H7 (cell line): Measurements from ENCODE around the gene NAA80. TPM values are rescaled to one million over a fixed set of nuclear protein-coding genes. Genes with fewer than 3 reads are reported as not detected.

Experiments used
- DNase-seq: peaks from one replicate; pipeline ENCODE4 v3.0.0; 2012
- H3K27me3 ChIP-seq: 2 replicates; pipeline ENCODE4 v1.6.0; 2011; ENCODE audit warnings: mild to moderate bottlenecking, low read length; ENCODE audit not compliant: control insufficient read depth, insufficient read depth
- H3K36me3 ChIP-seq: replicated peaks from 2 replicates; pipeline ENCODE4 v1.5.1; 2011; ENCODE audit warnings: low read length; ENCODE audit not compliant: control insufficient read depth, insufficient read depth
- H3K4me3 ChIP-seq: 2 replicates; pipeline ENCODE4 v1.5.1; 2011; ENCODE audit warnings: low read depth, mild to moderate bottlenecking, control low read depth, low read length, moderate library complexity; ENCODE audit not compliant: insufficient read depth
- total RNA-seq: library from RNA; depleted of rRNA; stranded (reverse); fragments of >200 nt; shearing (Covaris generic); gene quantifications from 2 replicates; pipeline ENCODE4 v1.2.3, GENCODE V29; 2014

NAA80 gene
- total RNA-seq, 1 experiment from 2014 or later: 23.7 TPM

DNA sequence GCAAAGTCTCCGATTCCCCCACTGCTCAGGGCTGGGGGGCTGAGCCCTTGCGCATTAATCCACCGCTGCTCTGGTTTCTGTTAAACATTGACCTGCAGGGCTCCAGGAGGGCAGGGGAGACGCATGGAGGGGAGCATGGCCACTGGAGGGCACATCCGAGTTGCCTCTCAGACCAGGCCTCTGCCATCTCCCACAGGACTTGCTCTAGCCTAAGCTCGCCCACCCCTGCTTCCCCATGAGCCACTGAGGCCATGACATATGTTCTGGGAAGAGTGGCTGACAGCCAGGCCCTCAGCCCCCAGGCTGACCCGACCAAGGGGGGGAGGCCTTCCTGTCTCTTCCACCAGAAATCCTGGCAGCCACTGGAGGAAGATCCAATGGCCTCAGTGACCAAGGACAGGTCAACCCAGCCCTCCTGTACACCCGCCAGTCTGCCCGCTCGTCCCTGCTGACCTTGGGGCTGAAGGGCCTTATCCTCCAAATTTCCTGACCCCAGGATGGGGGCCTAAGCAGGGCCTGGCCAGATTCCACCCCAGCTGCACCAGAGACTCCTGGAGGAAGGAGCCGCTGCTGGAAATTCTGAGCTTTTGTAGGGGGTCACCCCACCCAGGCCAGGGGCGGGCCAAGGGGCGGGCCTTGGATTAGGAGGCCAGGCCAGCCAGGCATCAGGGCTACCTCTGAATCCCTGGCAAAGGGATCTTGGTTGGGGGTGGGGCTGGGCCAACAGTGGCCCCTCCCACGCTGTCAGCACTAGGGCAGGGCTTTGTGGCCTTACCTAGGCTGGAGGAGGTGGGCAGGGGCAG, 4.0 kb upstream of the NAA80 start, which contains the start of gene HYAL1:
TSS of gene HYAL1 (minus strand) at position 562 of the 803 bp plus-strand sequence. CDS start 618 bp downstream, outside the sequence.
- no peaks in the 10 kb centered on the region for H3K27me3 ChIP-seq
- peak; percentile 98 for DNase-seq
- peak within 1 kb of the TSS; percentile 10; the same call in 1 of the 2 replicates for H3K4me3 ChIP-seq

GRCh38 chr3:50302095-50303012, 3.1 kb upstream of the NAA80 start:
- no peak for DNase-seq

More for the DNA sequence above, 4.0 kb upstream of the NAA80 start, which contains the start of gene HYAL1:
- H3K36me3 ChIP-seq: no peaks in the 10 kb centered on the region

DNA sequence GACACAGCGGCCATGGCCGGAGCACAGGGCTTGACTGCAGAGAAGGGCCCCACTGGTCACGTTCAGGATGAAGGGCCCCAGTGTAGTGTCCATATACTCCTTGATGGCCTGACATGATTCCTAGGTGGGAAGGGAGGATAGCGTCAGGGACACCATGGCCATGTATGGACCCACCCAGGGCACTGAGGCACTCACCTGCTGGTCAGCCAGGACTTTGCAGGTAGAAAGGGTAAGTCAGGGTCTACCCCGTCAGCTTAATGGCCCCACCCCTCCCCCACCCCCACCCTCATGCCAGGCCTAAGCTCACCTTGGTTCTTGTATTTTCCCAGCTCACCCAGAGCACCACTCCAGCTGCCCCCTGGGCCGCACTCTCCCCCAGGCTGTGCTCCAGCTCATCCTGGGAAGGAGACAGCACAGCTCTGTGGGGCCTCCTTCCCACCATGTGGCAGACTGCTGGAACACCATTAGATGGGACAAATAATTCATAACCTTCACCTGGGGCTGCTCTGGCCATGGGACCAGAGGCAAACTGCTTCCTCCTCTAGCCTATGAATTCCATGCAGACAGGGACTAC, 1.6 kb upstream of the NAA80 start:
- no peaks in the 10 kb centered on the region for H3K27me3 ChIP-seq
- H3K4me3 ChIP-seq: no peak overlapping the region
- DNase-seq: no peak

More at GRCh38 chr3:50302095-50303012, 3.1 kb upstream of the NAA80 start:
- no peaks in the 10 kb centered on the region for H3K27me3 ChIP-seq
- H3K4me3 ChIP-seq: no peak overlapping the region
- no peaks in the 10 kb centered on the region for H3K36me3 ChIP-seq

DNA sequence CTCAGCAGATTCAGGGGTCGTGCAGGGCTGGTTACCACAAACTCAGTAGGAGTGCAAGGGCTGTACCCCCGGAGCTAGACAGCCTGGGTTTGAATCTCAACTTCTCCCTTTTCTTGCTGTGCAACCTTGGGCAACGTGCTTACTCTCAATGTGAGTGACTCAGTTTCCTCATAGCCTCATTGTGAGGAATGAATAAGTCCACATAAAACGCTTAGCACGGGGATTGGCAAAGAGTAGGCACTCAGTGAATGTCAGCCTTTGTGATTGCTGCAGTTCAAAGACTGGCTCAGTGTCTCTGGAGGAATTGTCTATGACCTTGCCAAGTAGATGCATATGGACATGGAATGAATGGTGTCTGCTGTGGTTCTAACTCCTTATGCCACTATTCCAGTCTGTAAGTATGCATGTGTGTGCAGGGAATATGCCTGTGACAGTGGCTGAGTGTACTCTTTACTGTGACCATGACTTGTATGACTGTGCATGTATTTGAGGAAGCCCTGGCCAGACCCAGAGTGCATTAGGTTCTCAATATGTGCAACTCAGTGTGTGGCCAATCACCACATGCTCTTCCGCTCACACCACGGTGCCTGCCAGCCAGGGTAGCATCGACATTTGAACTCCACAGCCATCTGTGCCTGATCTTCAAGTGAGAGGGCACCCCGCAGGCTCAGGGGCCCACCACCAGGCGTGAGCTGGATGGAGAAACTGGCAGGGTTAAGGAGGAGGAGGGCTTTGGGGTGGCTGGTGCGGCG, 900 bp upstream of the NAA80 start:
- no peak for DNase-seq
- H3K36me3 ChIP-seq: no peaks in the 10 kb centered on the region
- peak overlapping the region; percentile 14; the same call in 1 of the 2 replicates for H3K4me3 ChIP-seq
- no peaks in the 10 kb centered on the region for H3K27me3 ChIP-seq

More for the DNA sequence above, 1.6 kb upstream of the NAA80 start:
- no peaks in the 10 kb centered on the region for H3K36me3 ChIP-seq

GRCh38 chr3:50299638-50299928, 378 bp upstream of the NAA80 start:
- H3K4me3 ChIP-seq: peak overlapping the region; percentile 14; the same call in 1 of the 2 replicates
- no peaks in the 10 kb centered on the region for H3K27me3 ChIP-seq
- H3K36me3 ChIP-seq: no peaks in the 10 kb centered on the region
- DNase-seq: no peak

GRCh38 chr3:50297896-50298725, 1.1 kb downstream of the NAA80 start:
- H3K36me3 ChIP-seq: no peaks in the 10 kb centered on the region
- peak; percentile 71 for DNase-seq
- H3K4me3 ChIP-seq: peak overlapping the region; percentile 98
- H3K27me3 ChIP-seq: no peaks in the 10 kb centered on the region

DNA sequence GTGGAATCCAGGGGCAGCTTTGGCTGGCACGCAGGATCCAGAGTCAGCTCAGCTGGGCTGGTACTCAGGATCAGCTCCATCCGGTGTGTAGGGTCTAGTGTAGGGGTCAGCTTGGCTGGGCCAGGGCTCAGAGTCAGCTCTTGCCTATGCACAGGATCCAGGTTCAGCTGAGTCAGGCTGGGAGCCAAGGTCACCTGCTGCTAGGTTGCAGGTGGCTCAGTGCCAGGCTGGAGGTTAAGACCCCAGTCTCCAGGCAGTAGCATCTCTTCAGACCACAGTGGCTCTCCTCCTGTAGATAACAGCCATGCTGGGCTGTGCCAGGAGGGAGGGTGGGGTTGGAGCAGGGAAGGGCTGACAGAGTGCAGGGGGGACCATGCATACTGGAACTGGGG, 1.8 kb downstream of the NAA80 start:
- H3K27me3 ChIP-seq: no peaks in the 10 kb centered on the region
- no peak for DNase-seq
- no peaks in the 10 kb centered on the region for H3K36me3 ChIP-seq
- H3K4me3 ChIP-seq: no peak overlapping the region

DNA sequence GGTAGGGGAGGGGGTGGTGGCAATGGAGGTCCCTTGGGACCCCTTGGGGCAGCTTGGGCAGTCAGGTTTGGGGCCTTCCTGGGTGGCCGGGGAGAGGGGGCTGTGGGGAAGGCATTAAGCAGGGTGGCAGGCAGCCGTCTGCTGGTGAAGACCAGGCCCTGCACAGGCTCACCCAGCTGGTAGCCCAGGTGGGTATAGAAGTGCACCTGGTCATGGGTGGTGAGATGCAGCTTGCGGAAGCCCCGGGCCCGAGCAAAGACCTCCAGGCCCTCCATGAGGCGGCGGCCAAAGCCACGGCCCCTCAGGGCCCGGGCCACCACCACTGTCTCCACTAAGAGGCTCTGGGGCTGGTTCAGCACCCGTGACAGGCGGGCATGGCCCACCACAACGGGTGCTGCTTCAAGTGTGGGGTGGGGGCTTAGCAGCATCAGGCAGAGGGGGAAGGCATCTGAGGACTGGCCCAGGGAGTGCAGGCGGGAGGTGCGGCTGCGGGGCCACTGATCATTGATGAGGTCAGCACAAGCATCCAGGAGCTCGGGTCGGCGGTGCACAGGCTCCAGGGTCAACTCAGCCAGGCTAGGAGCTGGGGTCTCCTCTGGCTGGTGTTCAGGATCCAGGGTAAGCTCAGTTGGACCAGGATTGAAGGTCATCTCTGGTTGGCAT, 2.4 kb downstream of the NAA80 start:
- Histone ChIP-seq H3K36me3 (no peaks in the 10 kb centered on the region), H3K27me3 (no peaks in the 10 kb centered on the region), H3K4me3 (no peak overlapping the region)
- no peak for DNase-seq

DNA sequence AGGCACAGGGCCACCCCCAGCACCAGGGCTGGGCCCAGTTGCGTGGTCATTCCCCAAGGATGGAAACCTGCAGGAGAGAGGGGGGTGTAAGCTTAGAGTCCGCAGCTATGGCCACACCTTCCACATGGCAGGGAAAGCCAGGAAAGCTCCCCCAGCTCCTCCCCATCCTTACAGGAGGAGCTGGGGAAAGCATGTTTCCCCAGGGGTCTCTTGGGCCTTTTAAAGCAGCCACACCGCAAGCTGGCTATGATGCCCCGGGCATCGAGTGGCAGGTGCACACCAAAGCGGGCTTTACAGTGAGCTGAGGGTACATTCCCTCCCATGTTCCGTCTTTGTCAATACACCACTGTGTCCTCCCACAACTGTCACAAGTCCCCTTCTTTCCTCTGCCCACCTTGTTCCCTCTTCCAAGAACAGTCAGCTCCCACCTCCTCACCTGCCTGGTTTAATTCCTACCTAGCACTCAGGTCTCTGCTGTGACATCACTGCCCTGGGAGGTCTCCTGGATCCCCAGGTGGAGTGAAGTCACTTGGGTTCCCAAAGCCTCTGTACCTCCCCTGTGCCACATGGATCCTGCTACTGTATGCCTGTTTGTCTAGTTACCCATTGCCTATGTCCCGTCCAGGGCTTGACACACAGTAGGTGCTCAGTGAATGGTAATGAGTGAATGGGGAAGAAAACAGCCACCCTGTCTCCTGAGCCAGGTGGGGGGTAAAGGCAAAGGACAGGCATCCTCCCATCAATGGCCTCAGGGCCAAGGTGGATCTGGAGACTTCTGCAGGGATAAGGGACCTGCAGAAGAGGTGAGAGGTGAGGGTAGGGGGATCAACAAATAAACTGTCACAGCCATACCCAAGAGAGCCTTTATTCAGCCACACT, 3.4 kb downstream of the NAA80 start:
- DNase-seq: no peak
- H3K36me3 ChIP-seq: no peaks in the 10 kb centered on the region
- H3K27me3 ChIP-seq: no peaks in the 10 kb centered on the region
- no peak overlapping the region for H3K4me3 ChIP-seq

- no peak for DNase-seq
- Histone ChIP-seq H3K27me3 (no peaks in the 10 kb centered on the region), H3K4me3 (no peak overlapping the region), H3K36me3 (peaks cover 7% of the 10 kb centered on the region)
These were observed 4.5 kb downstream of the NAA80 start for GRCh38 chr3:50294492-50295403.

- no peaks in the 10 kb centered on the region for H3K27me3 ChIP-seq
- no peak overlapping the region for H3K4me3 ChIP-seq
- peaks cover 12% of the 10 kb centered on the region for H3K36me3 ChIP-seq
- DNase-seq: no peak
These were observed 5.1 kb downstream of the NAA80 start for GRCh38 chr3:50294089-50294488.
